Globus pallidus (tissue), 1 donor: ENCODE measurements around the gene GGT6.
"Not testable (repeated sequence)": the region's sequence is repeated elsewhere in the genome, so short reads cannot be mapped to it uniquely, and the experiment has no call there.

ENCODE experiments used
- DNase-seq: peaks from one replicate; pipeline ENCODE4 v3.0.0-alpha.2; 2015; ENCODE audit warnings: low spot score

GGT6 gene

GRCh38 chr17:4592240-4593005, 32.0 kb upstream of the GGT6 start:
- DNase-seq, result no peak

DNA sequence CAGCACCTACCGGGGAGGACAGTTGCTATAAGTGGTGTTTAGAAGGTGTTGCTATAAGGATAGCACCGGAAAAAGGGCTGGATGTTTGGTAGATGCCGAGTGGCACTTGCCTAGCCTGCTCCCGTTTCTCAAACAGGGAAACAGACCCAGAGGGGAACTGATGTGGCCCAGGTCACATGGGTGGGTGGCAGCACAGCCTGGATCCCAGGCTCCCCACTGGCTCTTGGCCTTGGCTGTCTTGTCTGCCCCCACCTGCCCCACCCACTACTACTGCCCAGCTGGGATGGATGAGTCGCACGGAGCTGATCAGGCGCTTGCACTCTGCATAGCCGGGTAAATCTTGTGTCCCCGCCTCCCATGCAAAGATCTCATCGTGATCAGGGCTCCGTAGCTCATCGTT, 31.2 kb upstream of the GGT6 start:
- no peak for DNase-seq

DNA sequence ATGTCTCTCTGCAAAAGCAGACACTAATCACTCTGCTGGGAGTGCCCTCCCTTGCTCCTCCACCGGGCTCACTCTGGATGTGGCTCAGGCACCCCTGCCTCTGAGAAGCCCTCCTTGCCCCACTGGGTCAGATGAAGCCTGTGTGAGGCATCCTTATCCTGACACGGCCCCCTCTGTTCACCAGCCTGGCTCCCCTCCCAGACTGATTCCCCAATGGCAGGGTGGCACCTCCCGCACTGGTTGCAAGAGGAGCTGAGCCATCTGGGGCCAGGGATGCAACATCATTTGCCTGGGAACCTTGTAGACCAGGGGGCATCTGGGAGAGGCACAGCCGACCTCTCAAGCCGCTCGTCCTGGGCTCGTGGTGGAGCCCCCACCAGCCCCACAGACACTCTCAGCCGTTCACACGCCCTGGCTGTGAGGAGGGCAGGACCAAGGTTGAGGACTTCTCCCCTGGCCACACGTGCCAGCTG, 30.6 kb upstream of the GGT6 start:
- no peak for DNase-seq

DNA sequence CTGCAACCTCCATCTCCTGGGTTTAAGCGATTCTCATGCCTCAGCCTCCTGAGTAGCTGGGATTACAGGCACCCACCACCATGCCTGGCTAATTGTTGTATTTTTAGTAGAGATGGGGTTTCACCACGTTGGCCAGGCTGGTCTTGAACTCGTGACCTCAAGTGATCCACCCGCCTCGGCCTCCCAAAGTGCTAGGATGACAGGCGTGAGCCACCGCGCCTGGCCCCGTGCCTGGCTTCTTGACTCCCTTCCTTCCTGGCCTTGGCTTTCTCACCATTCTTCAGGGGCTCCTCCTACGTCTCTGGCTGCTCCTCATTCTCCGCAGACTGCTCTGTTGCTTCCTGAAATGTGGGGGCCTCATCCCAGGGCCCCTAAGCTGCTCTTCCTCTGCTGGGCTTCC, 29.7 kb upstream of the GGT6 start:
- DNase-seq, result not testable (repeated sequence)

DNA sequence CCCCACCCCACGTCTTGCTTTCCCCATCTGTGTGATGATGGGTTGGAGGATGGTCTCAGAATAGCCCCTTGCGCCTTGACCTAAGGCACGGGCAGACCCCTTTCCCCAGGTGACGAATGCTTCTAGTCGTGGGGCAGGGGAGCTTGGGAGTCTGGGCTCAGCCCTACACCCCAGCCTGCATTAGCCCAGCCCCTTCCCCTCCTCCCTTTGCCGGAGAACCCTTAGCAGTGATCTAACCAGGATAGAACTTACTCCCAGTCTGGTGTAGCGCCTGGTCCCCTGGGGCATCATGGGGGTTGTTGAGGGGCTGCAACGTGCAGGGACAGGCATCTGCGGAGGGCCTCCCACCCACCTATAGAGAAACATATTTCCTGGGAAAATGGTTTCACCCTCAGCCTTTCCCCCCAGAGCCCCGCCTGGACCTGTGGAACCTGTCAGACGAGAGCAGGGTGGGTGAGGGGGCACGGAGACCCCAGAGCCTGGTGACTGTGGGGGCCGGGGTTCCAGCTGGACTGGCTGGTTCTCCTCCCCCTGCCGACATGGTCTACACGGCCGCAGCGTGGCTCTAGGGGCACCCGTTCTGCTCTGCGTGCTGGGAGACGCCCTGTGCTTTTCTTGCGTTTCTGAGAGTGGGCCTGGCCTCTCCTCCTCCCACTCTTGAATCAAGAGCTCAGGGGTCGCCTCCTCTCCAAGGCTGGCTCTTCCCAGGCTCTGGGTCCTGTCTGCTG, 28.7 kb upstream of the GGT6 start:
- no peak for DNase-seq

DNA sequence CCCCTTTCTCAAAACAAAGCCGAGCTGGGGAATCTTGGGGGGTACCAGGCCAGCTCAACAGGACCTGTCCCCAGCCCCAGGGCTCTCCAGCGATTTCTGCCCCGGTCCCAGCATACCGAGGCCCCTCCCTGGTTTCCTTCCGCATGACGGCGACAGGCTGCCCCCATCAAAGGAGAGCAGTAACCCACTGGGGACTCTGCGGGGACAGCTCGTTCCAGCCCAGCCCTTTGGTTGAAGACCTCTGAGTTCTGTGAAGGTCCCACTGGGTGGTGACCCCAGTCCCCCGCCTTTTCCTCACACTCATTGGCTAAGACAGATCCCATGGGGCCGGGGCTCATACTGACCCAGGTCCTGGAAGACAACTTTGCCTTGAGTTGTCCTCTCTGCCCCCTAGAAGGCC, 28.0 kb upstream of the GGT6 start:
- DNase-seq, result no peak

- DNase-seq, result no peak
These were observed 27.4 kb upstream of the GGT6 start for GRCh38 chr17:4587803-4588202.

GRCh38 chr17:4587195-4587594, 26.8 kb upstream of the GGT6 start:
- DNase-seq, result no peak

GRCh38 chr17:4586043-4586442, 25.7 kb upstream of the GGT6 start:
- DNase-seq, result no peak

DNA sequence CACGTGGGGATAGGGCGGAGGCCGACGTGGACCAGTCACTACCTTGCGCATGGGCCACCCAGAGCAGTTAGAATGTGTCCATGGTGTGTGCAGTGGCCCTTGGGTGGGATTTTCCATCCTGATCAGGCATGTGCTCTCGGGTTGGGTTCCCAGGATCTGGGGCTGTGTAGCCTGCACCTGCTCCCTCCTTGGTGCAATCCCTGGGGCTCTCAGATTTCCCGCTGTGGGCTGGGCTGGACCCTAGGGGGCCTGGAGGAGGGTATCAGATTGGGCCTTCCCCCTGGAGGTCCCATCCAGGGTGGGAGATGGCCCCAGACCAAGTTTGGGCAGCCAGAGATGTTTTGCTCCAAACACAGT, 25.2 kb upstream of the GGT6 start:
- no peak for DNase-seq

DNA sequence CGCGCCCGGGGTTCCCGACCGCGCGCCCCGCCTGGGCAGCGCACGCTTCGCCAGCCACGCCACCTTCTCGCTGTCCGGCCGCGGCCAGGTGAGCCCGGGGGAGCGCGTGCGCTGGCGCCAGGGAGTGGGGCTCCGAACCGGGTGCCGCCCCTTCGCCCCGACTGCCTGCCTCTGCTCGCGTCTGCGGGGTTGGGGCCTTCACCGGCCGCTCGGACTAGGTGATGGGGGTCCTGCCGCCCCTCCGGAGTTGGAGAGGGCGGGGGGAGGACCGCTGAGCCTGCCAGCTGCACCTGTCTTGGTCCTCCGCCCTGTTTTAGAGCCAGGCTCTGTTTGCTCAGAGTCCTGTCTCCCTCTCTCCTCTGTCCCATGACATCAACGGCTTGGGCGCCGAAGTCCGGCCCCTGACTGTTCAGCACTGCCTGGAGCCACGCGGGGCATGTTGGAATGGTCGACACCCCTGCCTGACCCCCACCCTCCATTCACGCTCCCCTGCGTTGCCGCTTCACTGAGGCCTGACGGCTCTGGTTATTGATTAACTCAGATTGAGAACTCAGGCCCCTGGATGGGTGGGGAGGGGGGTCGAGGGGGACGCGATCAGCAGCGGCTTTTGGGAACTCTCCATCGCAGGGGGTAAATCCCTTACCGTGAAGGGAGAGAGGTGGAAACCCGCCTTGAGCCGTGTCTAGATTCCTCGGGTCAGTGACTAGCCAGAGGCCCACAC, 24.7 kb upstream of the GGT6 start:
- DNase-seq, result no peak

- DNase-seq, result no peak
These were observed 23.9 kb upstream of the GGT6 start, which contains the start of gene SMTNL2 for GRCh38 chr17:4584101-4584916. Gene SMTNL2, plus strand, starts transcription at chr17:4584529. Its CDS starts 77 bp downstream, at chr17:4584606.

DNA sequence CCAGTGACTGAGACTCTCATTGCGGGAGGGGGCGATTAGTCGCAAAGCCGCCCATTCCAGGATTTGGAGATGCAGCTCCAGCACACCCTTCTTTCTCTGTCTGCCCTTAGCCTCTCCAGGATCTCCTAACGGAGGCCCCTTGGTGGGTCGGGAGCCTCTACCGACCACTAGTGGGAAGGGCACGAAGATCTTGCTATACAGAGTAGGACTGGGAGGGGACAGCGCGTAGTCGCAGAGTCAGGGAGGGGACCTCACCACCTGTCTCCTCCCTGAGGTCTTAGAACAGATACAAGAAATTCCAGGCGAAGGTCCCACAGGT, 23.4 kb upstream of the GGT6 start:
- no peak for DNase-seq

- no peak for DNase-seq
These were observed 22.8 kb upstream of the GGT6 start for GRCh38 chr17:4583206-4583605.

GRCh38 chr17:4582691-4583090, 22.3 kb upstream of the GGT6 start:
- DNase-seq, result no peak

DNA sequence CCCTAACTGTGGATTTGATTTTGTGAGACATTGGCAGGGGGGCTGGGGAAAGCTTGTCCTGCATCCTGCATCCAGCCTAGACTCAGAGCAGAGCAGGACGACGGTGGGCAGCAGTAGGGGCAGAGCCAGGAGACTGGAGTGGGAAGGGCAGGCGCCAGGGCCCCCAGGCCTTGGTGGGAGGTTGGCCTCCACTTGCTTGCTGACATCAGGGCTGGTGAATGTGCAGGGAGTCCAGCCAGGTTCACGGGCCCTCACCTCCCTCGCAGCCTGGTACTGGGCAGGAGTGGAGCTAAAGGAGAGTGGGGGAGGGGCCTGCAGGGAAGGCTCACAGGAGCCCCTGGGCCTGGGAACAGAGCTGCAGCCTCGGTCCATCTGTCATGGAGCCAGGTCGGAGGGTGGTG, 21.7 kb upstream of the GGT6 start:
- no peak for DNase-seq

GRCh38 chr17:4580291-4580690, 19.9 kb upstream of the GGT6 start:
- DNase-seq, result no peak

- no peak for DNase-seq
These were observed 19.3 kb upstream of the GGT6 start for GRCh38 chr17:4579678-4580077.

DNA sequence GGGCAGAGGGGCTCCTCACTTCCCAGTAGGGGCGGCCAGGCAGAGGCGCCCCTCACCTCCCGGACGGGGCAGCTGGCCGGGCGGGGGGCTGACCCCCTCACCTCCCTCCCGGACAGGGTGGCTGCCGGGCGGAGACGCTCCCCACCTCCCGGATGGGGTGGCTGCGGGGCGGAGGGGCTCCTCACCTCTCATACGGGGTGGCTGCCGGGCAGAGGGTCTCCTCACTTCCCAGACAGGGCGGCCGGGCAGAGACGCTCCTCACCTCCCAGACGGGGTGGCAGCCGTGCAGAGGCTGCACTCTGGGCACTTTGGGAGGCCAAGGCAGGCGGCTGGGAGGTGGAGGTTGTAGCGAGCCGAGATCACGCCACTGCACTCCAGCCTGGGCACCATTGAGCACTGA, 18.0 kb upstream of the GGT6 start:
- not testable (repeated sequence) for DNase-seq

GRCh38 chr17:4577386-4577993, 17.1 kb upstream of the GGT6 start:
- no peak for DNase-seq

- DNase-seq, result no peak
These were observed 16.4 kb upstream of the GGT6 start for GRCh38 chr17:4576729-4577322.
